Testis (tissue), 2 donors: ENCODE data around the gene AIG1.
"Not testable (repeated sequence)": the region's sequence is repeated elsewhere in the genome, so short reads cannot be mapped to it uniquely, and the experiment has no call there.

Experiments
- CTCF ChIP-seq, 3 experiments: fragments of 450-650 bp in 2 of 3; fragments of 200-600 bp in 1 of 3; sonication (generic) in 1 of 3; IDR thresholded peaks; one replicate each; pipeline ENCODE4 v1.5.1; 2016 to 2019; ENCODE audit warnings: antibody characterized with exemption in 3 of 3, mild to moderate bottlenecking in 2 of 3, moderate library complexity in 1 of 3
- POLR2A ChIP-seq: fragments of 450-650 bp; IDR thresholded peaks from one replicate; pipeline ENCODE4 v1.6.1; 2017; ENCODE audit warnings: antibody characterized with exemption, mild to moderate bottlenecking, moderate library complexity

DNA sequence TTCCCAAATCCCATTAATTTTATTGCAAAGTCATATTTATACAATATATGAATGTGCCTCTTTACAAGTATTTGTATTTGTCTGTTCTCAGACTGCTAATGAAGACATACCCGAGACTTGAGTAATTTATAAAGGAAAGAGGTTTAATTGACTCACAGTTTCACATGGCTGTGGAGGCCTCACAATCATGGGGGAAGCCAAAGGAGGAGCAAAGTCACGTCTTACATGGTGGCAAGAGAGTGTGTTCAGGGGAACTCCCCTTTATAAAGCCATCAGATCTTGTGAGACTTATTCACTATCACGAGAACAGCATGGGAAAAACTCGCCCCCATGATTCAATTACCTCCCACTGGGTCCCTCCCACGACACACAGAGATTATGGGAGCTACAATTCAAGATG lies 79.2 kb downstream of the AIG1 start:
- TF ChIP-seq POLR2A; CTCF (IDR thresholded peaks at IDR 0.05): not testable (repeated sequence)
